WERI-Rb-1 (cell line): Measurements from ENCODE around the gene ABCB7.

ENCODE experiments used
- DNase-seq: peaks from one replicate; pipeline ENCODE4 v3.0.0-alpha.2; 2020
- H3K27ac ChIP-seq: fragments of 250-450 bp; sonication (Bioruptor Pico); 2 replicates; pipeline ENCODE4 v1.5.1; 2020; ENCODE audit warnings: mild to moderate bottlenecking, moderate library complexity
- H3K27me3 ChIP-seq: fragments of 250-450 bp; sonication (Bioruptor Pico); 2 replicates; pipeline ENCODE4 v1.5.1; 2021; ENCODE audit warnings: mild to moderate bottlenecking, low read depth, moderate library complexity; ENCODE audit not compliant: insufficient read depth, severe bottlenecking
- H3K36me3 ChIP-seq: fragments of 250-450 bp; sonication (Bioruptor Pico); 2 replicates; pipeline ENCODE4 v1.5.1; 2020; ENCODE audit warnings: mild to moderate bottlenecking, moderate library complexity
- H3K4me3 ChIP-seq: 2 replicates; pipeline ENCODE4 v1.5.1; 2011; ENCODE audit warnings: low read depth, mild to moderate bottlenecking, control low read depth, low read length
- H3K9me3 ChIP-seq: fragments of 250-450 bp; sonication (Bioruptor Pico); 2 replicates; pipeline ENCODE4 v1.5.1; 2021; ENCODE audit warnings: mild to moderate bottlenecking, moderate library complexity; ENCODE audit not compliant: severe bottlenecking
- CTCF ChIP-seq: IDR thresholded peaks from 2 replicates; pipeline ENCODE4 v1.5.1; 2011; ENCODE audit warnings: low read depth, mild to moderate bottlenecking, control low read depth, inconsistent platforms, low read length

Gene ABCB7

DNA sequence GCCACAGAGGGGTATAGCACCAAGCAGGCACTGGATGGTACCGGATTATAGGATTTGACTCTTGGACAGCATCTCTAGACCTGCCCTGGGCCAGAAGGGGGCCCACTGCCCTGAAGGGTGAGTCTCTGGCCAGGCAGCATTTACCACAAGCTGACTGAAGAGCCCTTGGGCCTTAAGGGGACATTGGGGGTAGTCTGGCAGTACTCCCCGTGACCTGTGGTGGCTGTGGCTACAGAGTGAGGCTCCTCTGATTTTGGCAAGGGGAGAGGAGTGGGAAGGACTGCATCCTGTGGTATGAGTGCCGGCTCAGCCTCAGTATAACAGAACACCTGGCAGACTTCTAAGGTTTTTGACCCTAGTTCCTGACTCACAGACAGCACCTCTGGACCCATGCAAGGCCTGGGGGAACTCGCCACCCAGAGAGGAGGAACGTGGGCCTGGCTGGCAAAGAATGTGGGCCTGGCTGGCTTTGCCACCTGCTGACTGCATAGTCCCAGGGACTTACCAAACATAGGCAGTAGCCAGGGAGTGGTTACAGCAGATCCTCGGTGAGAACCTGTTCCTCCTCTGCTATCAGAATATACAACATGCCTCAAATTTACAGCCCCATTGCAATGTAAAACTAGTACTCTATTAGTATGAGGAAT, 48.1 kb downstream of the ABCB7 start:
- no peak for TF ChIP-seq CTCF
- no peaks in the 10 kb centered on the region for H3K27me3 ChIP-seq
- no peak overlapping the region for H3K27ac ChIP-seq
- H3K36me3 ChIP-seq: no peaks in the 10 kb centered on the region
- DNase-seq: no peak
- no peak overlapping the region for H3K4me3 ChIP-seq
- no peaks in the 10 kb centered on the region for H3K9me3 ChIP-seq

DNA sequence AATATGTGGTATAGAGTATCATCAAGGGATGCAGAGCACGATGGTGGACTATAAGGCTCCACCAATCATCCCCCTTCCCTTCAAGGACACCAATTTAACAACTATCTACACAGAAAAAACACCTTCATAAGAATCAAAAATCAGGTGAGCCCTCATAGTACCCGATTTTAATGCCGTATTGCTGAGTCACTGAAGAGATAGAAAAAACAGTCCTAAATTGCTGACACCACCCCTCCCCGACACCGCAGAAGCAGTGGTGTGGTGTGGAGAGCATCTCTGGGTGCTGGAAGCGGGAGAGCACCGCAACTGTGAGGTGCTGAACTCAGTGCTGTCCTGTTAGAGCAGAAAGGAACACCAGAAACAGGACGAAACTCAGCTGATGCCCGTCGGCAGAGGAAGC, 49.3 kb downstream of the ABCB7 start:
- no peak for DNase-seq
- Histone ChIP-seq H3K27me3 (no peaks in the 10 kb centered on the region), H3K9me3 (no peaks in the 10 kb centered on the region), H3K4me3 (no peak overlapping the region), H3K27ac (no peak overlapping the region), H3K36me3 (no peaks in the 10 kb centered on the region)
- TF ChIP-seq CTCF: no peak

- TF ChIP-seq CTCF: no peak
- H3K27me3 ChIP-seq: no peaks in the 10 kb centered on the region
Measured at GRCh38 chrX:75096331-75096730, 59.8 kb downstream of the ABCB7 start.

DNA sequence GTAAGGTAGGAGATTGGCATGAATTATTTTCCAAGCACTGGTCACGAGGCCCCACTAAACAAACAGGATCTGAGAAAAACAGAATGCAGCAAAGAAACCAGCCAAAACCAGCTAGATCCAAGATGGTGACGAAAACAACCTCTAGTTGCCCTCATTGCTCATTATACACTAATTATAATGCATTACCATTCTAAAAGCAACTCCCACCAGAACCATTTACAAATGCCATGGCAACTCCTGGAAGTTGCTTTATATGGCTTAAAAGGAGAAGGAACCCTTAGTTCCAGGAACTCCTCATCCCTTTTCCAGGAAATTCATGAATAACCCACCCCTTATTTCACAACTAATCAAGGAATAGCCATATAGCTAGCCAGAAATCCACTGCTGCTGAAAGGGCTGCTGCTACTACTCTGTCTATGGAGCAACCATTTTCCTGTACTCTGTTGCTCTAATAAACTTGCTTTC, 69.3 kb downstream of the ABCB7 start:
- DNase-seq: no peak
- no peak overlapping the region for H3K27ac ChIP-seq
- H3K9me3 ChIP-seq: no peaks in the 10 kb centered on the region
- H3K36me3 ChIP-seq: no peaks in the 10 kb centered on the region
- H3K27me3 ChIP-seq: peaks cover 3% of the 10 kb centered on the region
- no peak overlapping the region for H3K4me3 ChIP-seq
- TF ChIP-seq CTCF: no peak

More at GRCh38 chrX:75096331-75096730, 59.8 kb downstream of the ABCB7 start:
- no peak overlapping the region for H3K27ac ChIP-seq
- no peaks in the 10 kb centered on the region for H3K36me3 ChIP-seq
- no peaks in the 10 kb centered on the region for H3K9me3 ChIP-seq
- no peak for DNase-seq
- no peak overlapping the region for H3K4me3 ChIP-seq

DNA sequence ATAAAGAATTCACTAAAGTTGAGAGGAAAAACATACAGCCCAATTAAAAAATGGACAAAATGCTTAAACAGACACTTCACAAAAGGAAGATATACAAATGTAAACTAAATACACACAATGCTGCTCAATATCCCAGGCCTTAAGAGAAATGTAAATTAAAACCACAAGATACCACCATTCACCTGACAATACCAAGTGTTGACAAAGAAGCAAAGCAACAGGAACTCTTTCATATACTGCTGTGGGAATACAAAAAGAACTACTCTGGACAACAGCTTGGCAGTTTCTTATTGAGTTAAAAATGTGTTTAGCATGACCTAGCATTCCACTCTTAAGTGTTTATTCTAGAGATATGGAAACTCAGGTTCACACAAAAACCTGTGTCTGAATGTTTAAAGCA, 71.3 kb downstream of the ABCB7 start:
- no peak overlapping the region for H3K27ac ChIP-seq
- no peak overlapping the region for H3K4me3 ChIP-seq
- no peaks in the 10 kb centered on the region for H3K9me3 ChIP-seq
- no peak for TF ChIP-seq CTCF
- no peaks in the 10 kb centered on the region for H3K36me3 ChIP-seq
- DNase-seq: no peak
- no peaks in the 10 kb centered on the region for H3K27me3 ChIP-seq

DNA sequence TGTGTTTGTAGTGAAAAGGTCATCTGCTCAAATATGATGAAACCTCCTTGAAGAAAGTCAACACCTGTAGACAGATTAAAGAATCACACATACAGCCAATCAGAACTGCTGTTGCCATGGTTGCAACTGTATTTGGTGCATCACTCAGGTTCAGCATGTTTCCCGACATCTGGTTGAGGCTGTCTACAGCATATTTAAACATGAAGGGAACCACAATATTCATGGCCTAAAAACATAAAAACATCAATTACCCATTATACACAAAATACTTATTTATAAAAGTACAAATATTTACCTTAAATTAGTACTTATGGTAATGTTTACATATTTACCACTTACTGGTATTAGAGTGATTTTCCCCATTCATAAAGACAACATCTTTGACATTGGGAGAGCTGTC, 79.7 kb downstream of the ABCB7 start:
- no peak for TF ChIP-seq CTCF
- no peaks in the 10 kb centered on the region for H3K27me3 ChIP-seq
- DNase-seq: no peak
- H3K4me3 ChIP-seq: no peak overlapping the region
- H3K27ac ChIP-seq: no peak overlapping the region
- H3K36me3 ChIP-seq: no peaks in the 10 kb centered on the region
- H3K9me3 ChIP-seq: no peaks in the 10 kb centered on the region
